B cell (primary cell): ENCODE results near the gene GIMAP8.

Experiments used
- EZH2 ChIP-seq: IDR thresholded peaks from 2 replicates; pipeline ENCODE4 v1.6.1; 2012; ENCODE audit warnings: borderline replicate concordance, low read depth, mild to moderate bottlenecking, moderate library complexity, low read length; ENCODE audit not compliant: insufficient read depth, poor library complexity, severe bottlenecking
- TF ChIP-seq, protein P1 (sequence below): fragments of 200-600 bp; IDR thresholded peaks from one replicate; pipeline ENCODE4 v1.8.0; 2022; ENCODE audit warnings: antibody characterized with exemption, mild to moderate bottlenecking

DNA sequence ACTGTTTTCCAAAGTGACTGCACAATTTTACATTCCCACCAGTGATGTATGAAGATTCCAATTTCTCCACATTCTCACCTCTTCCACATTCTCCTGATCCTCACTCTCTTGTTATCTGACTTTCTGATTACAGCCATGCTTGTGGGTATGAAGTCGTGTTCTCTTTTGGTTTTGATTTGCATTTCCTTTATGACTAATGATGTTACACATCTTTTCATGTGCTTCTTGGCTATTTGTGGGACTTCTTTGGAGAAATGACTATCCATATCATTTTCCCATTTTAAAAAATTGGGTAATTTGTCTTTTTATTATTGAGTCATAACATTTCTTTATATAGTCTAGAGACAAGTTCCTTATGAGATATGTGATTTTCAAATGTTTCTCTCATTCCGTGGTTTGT is 10.5 kb upstream of the GIMAP8 start:
- TF ChIP-seq, protein P1, sequence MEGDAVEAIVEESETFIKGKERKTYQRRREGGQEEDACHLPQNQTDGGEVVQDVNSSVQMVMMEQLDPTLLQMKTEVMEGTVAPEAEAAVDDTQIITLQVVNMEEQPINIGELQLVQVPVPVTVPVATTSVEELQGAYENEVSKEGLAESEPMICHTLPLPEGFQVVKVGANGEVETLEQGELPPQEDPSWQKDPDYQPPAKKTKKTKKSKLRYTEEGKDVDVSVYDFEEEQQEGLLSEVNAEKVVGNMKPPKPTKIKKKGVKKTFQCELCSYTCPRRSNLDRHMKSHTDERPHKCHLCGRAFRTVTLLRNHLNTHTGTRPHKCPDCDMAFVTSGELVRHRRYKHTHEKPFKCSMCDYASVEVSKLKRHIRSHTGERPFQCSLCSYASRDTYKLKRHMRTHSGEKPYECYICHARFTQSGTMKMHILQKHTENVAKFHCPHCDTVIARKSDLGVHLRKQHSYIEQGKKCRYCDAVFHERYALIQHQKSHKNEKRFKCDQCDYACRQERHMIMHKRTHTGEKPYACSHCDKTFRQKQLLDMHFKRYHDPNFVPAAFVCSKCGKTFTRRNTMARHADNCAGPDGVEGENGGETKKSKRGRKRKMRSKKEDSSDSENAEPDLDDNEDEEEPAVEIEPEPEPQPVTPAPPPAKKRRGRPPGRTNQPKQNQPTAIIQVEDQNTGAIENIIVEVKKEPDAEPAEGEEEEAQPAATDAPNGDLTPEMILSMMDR, result no peak
- TF ChIP-seq EZH2, result no peak
